ENCODE results near the gene RABGEF1.

Gene RABGEF1

DNA sequence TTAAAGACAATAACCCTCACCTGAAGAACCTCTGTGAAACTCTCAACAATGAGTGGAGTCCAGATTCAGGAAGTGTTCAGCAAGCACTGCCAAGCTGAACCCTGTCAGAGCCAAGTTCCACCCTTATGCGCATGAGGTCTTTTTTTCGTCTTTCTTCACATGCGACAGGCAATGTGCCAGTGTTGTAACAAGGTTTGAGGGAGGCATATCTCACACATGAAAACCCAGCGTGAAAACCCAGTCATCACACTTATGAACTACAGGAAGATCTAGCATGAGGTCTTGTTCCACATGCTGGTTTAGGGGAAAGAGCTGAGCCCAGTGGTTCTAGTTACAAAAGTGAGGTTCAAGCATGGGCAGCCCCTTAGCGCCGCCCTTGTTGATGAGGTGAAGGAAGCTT is 49.7 kb downstream of the RABGEF1 start:
- H3K27me3 ChIP-seq (ENCODE audit: insufficient read depth, low read length, poor library complexity, severe bottlenecking): no peaks in the 10 kb centered on the region
- H3K9me2 ChIP-seq (replicated peaks; ENCODE audit: low read depth, low read length): no peaks in the 10 kb centered on the region
- no peaks in the 10 kb centered on the region for H3K9me3 ChIP-seq (ENCODE audit: insufficient read depth, low read depth, low read length)
- H4K20me1 ChIP-seq (ENCODE audit: insufficient read depth, low read length, poor library complexity, severe bottlenecking): no peaks in the 10 kb centered on the region
- peaks cover 74% of the 10 kb centered on the region; the same call in 1 of the 2 replicates for H3K36me3 ChIP-seq (ENCODE audit: insufficient read depth, low read length)
- H3K4me1 ChIP-seq (ENCODE audit: insufficient read depth, low read length, poor library complexity, severe bottlenecking): no peaks in the 10 kb centered on the region
- no peak overlapping the region for H3K4me2 ChIP-seq (ENCODE audit: low read depth, low read length, poor library complexity, severe bottlenecking)
- no peaks in the 10 kb centered on the region for H3F3A ChIP-seq (ENCODE audit: low read depth)
- H3K79me2 ChIP-seq (ENCODE audit: insufficient read depth, low read length): no peaks in the 10 kb centered on the region
- no peak overlapping the region for H3K9ac ChIP-seq (ENCODE audit: low read depth, low read length, poor library complexity, severe bottlenecking)
- no peak overlapping the region for H3K4me3 ChIP-seq (ENCODE audit: low read length, poor library complexity, severe bottlenecking)
- TF ChIP-seq EZH2phosphoT487 (IDR thresholded peaks at IDR 0.05; ENCODE audit: borderline replicate concordance): no peak
- TF ChIP-seq, protein P1, sequence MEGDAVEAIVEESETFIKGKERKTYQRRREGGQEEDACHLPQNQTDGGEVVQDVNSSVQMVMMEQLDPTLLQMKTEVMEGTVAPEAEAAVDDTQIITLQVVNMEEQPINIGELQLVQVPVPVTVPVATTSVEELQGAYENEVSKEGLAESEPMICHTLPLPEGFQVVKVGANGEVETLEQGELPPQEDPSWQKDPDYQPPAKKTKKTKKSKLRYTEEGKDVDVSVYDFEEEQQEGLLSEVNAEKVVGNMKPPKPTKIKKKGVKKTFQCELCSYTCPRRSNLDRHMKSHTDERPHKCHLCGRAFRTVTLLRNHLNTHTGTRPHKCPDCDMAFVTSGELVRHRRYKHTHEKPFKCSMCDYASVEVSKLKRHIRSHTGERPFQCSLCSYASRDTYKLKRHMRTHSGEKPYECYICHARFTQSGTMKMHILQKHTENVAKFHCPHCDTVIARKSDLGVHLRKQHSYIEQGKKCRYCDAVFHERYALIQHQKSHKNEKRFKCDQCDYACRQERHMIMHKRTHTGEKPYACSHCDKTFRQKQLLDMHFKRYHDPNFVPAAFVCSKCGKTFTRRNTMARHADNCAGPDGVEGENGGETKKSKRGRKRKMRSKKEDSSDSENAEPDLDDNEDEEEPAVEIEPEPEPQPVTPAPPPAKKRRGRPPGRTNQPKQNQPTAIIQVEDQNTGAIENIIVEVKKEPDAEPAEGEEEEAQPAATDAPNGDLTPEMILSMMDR (conservative IDR thresholded peaks at IDR 0.05; ENCODE audit: low read length): no peak
- H2AFZ ChIP-seq (ENCODE audit: low read length): no peak overlapping the region

DNA sequence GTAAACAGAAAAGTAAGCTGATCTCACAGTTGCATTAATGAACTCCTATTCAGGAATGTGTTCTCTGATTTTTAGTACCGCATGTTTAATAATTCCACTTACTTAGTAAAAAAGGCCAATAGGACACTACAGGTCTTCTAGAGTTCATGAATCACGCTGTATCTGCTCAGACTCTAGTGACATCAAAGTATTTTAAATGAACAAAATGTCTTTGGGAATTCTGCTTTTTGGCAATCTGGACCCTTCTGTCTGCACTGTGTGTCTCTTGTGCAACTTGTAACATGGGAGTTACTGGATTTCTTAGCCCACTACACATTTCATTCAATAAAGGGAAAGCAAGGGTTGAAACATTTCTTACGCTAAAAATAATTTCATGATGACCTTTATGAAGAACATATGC is 50.2 kb downstream of the RABGEF1 start:
- Histone ChIP-seq H3K4me1 (ENCODE audit: insufficient read depth, low read length, poor library complexity, severe bottlenecking) (no peaks in the 10 kb centered on the region), H3K36me3 (ENCODE audit: insufficient read depth, low read length) (peaks cover 76% of the 10 kb centered on the region; the same call in 1 of the 2 replicates), H3K27me3 (ENCODE audit: insufficient read depth, low read length, poor library complexity, severe bottlenecking) (no peaks in the 10 kb centered on the region), H3K9ac (ENCODE audit: low read depth, low read length, poor library complexity, severe bottlenecking) (no peak overlapping the region), H3K4me3 (ENCODE audit: low read length, poor library complexity, severe bottlenecking) (no peak overlapping the region), H3K9me3 (ENCODE audit: insufficient read depth, low read depth, low read length) (no peaks in the 10 kb centered on the region), H3F3A (ENCODE audit: low read depth) (no peaks in the 10 kb centered on the region), H3K79me2 (ENCODE audit: insufficient read depth, low read length) (no peaks in the 10 kb centered on the region), H3K9me2 (replicated peaks; ENCODE audit: low read depth, low read length) (no peaks in the 10 kb centered on the region), H4K20me1 (ENCODE audit: insufficient read depth, low read length, poor library complexity, severe bottlenecking) (no peaks in the 10 kb centered on the region), H2AFZ (ENCODE audit: low read length) (no peak overlapping the region), H3K4me2 (ENCODE audit: low read depth, low read length, poor library complexity, severe bottlenecking) (no peak overlapping the region)
- TF ChIP-seq EZH2phosphoT487 (IDR thresholded peaks at IDR 0.05; ENCODE audit: borderline replicate concordance): no peak
- TF ChIP-seq, protein P1 (conservative IDR thresholded peaks at IDR 0.05; ENCODE audit: low read length): no peak

DNA sequence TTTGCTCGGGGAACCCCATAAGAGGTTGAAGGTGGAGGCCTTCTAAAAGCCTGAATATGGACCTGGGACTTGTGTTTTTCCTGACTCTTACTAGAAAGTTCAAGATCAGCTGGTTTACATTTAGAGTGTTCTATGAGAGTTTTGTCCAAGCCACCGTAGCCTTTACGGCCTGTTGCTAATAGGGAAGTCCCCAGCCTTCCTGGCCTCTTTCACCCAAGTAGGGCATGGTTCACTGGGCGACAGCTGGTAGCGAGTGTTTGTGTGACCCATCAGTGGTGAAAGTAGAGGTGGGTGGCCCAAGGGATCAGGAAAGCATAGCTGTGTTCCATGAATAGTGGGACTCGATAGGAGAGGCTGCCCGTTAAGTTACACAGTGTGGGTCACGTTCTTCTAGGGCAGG is 60.1 kb downstream of the RABGEF1 start:
- Histone ChIP-seq H4K20me1 (ENCODE audit: insufficient read depth, low read length, poor library complexity, severe bottlenecking) (no peaks in the 10 kb centered on the region), H3K4me1 (ENCODE audit: insufficient read depth, low read length, poor library complexity, severe bottlenecking) (no peaks in the 10 kb centered on the region), H3K36me3 (ENCODE audit: insufficient read depth, low read length) (peaks cover 89% of the 10 kb centered on the region; the same call in 1 of the 2 replicates), H3K27me3 (ENCODE audit: insufficient read depth, low read length, poor library complexity, severe bottlenecking) (no peaks in the 10 kb centered on the region), H2AFZ (ENCODE audit: low read length) (no peak overlapping the region), H3K9me3 (ENCODE audit: insufficient read depth, low read depth, low read length) (no peaks in the 10 kb centered on the region), H3F3A (ENCODE audit: low read depth) (no peaks in the 10 kb centered on the region), H3K4me3 (ENCODE audit: low read length, poor library complexity, severe bottlenecking) (no peak overlapping the region), H3K79me2 (ENCODE audit: insufficient read depth, low read length) (no peaks in the 10 kb centered on the region), H3K9ac (ENCODE audit: low read depth, low read length, poor library complexity, severe bottlenecking) (no peak overlapping the region), H3K9me2 (replicated peaks; ENCODE audit: low read depth, low read length) (no peaks in the 10 kb centered on the region), H3K4me2 (ENCODE audit: low read depth, low read length, poor library complexity, severe bottlenecking) (no peak overlapping the region)
- no peak for TF ChIP-seq EZH2phosphoT487 (IDR thresholded peaks at IDR 0.05; ENCODE audit: borderline replicate concordance)
- TF ChIP-seq, protein P1 (conservative IDR thresholded peaks at IDR 0.05; ENCODE audit: low read length): no peak

Measured in Loucy (cell line).